DMS53 (cell line): Measurements from ENCODE around the gene SLIT3.

Experiments
- DNase-seq: peaks from one replicate; lab custom pipeline; 2025; lab: John Stamatoyannopoulos, UW

The SLIT3 gene

GRCh38 chr5:168887931-168888330 lies 413.0 kb downstream of the SLIT3 start:
- no peak for DNase-seq

GRCh38 chr5:168886157-168886556 lies 414.8 kb downstream of the SLIT3 start:
- DNase-seq: no peak

GRCh38 chr5:168885324-168886120 lies 415.4 kb downstream of the SLIT3 start:
- DNase-seq: no peak

- no peak for DNase-seq
Measured at GRCh38 chr5:168883991-168884390, 416.9 kb downstream of the SLIT3 start.

GRCh38 chr5:168883281-168883741 lies 417.6 kb downstream of the SLIT3 start:
- no peak for DNase-seq

GRCh38 chr5:168882283-168882682 lies 418.7 kb downstream of the SLIT3 start:
- no peak for DNase-seq

- DNase-seq: no peak
Measured at GRCh38 chr5:168881427-168882149, 419.4 kb downstream of the SLIT3 start.

- no peak for DNase-seq
Measured at GRCh38 chr5:168879929-168880328, 421.0 kb downstream of the SLIT3 start.

GRCh38 chr5:168879331-168879730 lies 421.6 kb downstream of the SLIT3 start:
- no peak for DNase-seq

- no peak for DNase-seq
Measured at GRCh38 chr5:168878135-168878745, 422.7 kb downstream of the SLIT3 start.

- no peak for DNase-seq
Measured at GRCh38 chr5:168877132-168877892, 423.6 kb downstream of the SLIT3 start.

GRCh38 chr5:168876419-168876818 lies 424.5 kb downstream of the SLIT3 start:
- no peak for DNase-seq

GRCh38 chr5:168875832-168876231 lies 425.1 kb downstream of the SLIT3 start:
- no peak for DNase-seq

GRCh38 chr5:168874713-168875380 lies 426.1 kb downstream of the SLIT3 start:
- no peak for DNase-seq

GRCh38 chr5:168872246-168872645 lies 428.7 kb downstream of the SLIT3 start:
- no peak for DNase-seq

GRCh38 chr5:168870910-168871309 lies 430.0 kb downstream of the SLIT3 start:
- no peak for DNase-seq

- DNase-seq: no peak
Measured at GRCh38 chr5:168869615-168870227, 431.2 kb downstream of the SLIT3 start.

- no peak for DNase-seq
Measured at GRCh38 chr5:168867241-168867640, 433.7 kb downstream of the SLIT3 start.

GRCh38 chr5:168865968-168866367 lies 435.0 kb downstream of the SLIT3 start:
- no peak for DNase-seq

- no peak for DNase-seq
Measured at GRCh38 chr5:168863021-168863420, 437.9 kb downstream of the SLIT3 start.

GRCh38 chr5:168860503-168860902 lies 440.4 kb downstream of the SLIT3 start:
- DNase-seq: no peak
